EH (cell line): ENCODE results near the gene KIRREL2.
"Not testable (repeated sequence)": the region's sequence is repeated elsewhere in the genome, so short reads cannot be mapped to it uniquely, and the experiment has no call there.

ENCODE experiments used
- DNase-seq: peaks from one replicate; pipeline ENCODE4 v3.0.0-alpha.2; 2015; ENCODE audit warnings: low read depth

KIRREL2 gene

DNA sequence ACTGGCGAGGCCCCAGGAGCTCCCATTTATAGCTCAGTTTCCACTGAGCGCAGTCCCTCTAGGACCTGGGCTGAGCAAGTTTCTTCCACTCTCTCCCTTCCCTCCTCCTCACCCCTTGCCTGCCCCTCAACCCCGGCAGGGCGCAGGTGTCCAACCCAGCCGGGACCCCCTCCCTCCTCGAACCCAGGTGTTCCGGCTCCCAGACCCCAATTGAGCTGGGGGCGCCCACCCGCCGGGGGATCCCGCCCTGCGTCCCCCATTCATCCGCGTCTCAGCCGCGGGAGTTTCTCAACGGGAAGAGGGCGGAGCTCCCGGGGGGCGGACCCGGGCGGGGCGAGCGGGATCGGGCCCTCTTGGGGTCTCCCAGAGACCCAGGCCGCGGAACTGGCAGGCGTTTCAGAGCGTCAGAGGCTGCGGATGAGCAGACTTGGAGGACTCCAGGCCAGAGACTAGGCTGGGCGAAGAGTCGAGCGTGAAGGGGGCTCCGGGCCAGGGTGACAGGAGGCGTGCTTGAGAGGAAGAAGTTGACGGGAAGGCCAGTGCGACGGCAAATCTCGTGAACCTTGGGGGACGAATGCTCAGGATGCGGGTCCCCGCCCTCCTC lies at the start of gene KIRREL2:
KIRREL2 (plus strand) TSS at position 366 of the 604 bp plus-strand sequence; CDS start at position 575, 209 bp downstream.
- no peak for DNase-seq

DNA sequence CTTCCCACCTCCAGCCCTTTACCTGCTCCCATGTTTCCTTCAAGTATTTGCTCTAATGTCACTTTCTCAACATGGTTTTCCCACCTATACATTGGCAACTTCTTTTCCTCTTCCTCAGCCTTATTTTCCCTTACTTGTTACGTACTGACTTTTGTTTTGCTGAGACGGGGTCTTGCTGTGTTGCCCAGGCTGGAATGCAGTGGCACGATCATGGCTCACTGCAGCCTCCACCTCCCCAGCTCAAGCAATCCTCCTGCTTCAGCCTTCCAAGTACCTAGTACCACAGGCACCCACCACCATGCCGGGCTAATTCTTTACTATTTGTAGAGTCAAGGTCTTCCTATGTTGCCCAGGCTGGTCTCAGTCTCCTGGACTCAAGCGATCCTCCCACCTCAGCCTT lies 49.1 kb upstream of the KIRREL2 start:
- no peak for DNase-seq

GRCh38 chr19:35811317-35812219 lies 45.1 kb upstream of the KIRREL2 start:
- DNase-seq: no peak

- no peak for DNase-seq
Observed at GRCh38 chr19:35812220-35813042, 44.3 kb upstream of the KIRREL2 start, which contains the start of gene PRODH2. Gene PRODH2 (minus strand): TSS chr19:35812845. CDS start chr19:35812805, 40 bp downstream.

GRCh38 chr19:35813043-35813890 lies 43.4 kb upstream of the KIRREL2 start:
- DNase-seq: no peak

GRCh38 chr19:35816262-35816661 lies 40.4 kb upstream of the KIRREL2 start:
- DNase-seq: no peak

DNA sequence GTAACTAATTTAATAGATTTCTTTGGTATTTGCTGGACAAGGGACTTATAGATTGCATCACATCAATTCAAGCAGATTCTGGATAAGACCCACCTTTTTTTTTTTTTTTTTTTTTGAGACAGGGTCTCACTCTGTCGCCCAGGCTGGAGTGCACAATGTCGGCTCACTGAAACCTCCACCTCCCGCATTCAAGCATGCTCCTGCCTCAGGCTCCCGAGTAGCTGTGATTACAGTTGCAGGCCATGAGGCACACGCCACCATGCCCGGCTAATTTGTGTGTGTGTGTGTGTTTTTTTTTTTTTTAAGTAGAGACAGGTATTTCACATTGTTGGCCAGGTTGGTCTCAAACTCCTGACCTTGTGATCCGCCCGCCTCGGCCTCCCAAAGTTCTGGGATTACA lies 39.9 kb upstream of the KIRREL2 start:
- DNase-seq: no peak

- DNase-seq: no peak
Observed at GRCh38 chr19:35818445-35818844, 38.3 kb upstream of the KIRREL2 start.

- DNase-seq: no peak
Observed at GRCh38 chr19:35822579-35822978, 34.1 kb upstream of the KIRREL2 start.

DNA sequence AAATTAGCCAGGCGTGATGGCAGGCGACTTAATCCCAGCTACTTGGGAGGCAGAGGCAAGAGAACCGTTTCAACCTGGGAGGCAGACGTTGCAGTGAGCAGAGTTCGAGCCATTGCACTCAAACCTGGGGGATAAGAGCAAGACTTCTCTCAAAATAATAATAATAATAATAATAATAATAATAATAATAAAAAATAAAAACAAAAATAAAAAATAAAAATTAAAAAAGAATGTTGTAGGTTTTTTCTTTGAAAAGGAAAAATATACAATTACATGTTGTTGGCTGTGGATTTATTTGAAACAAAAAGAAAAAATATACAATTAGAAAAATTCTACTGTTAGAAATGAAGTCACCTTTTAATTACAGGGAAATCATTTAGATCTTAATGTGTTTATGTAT lies 32.6 kb upstream of the KIRREL2 start:
- no peak for DNase-seq

GRCh38 chr19:35828692-35829301 lies 27.9 kb upstream of the KIRREL2 start:
- DNase-seq: peak; percentile 73

DNA sequence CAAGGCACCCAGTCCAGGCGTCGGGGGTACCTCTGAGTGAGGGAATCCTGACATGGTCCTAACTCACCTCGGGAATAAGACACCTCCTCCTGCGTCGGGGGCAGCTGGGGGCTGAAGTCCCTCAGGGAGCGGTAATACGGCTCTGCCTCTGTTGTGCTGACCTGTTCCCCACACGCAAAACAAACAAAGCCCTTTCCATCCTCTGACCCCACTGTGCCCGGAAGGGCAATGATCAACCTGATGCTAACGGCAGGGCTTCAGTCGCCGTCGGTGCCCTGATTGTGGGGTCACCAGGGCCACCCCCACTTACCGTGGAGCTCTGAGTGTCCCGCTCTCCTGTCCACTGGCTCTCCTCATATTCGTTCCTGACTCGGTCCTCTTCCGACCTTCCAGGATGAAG lies 25.7 kb upstream of the KIRREL2 start:
- DNase-seq: no peak

DNA sequence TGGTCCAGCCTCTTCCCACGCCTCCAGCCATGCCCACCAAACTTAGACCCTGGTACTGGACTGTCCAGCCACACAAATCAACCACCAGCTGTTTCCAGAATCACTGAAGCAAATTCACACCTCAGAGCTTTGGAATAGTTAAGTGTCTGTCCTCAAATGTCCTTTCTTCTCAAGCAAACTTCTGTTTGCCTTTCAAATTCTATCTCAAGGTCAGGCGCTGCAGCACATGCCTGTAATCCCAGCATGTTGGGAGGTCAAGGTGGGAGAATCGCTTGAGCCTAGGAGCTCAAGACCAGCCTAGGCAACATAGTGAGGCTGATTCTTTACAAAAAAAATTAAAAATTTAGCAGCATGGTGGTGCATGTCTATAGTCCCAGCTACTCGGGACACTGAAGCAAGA lies 24.7 kb upstream of the KIRREL2 start:
- no peak for DNase-seq

DNA sequence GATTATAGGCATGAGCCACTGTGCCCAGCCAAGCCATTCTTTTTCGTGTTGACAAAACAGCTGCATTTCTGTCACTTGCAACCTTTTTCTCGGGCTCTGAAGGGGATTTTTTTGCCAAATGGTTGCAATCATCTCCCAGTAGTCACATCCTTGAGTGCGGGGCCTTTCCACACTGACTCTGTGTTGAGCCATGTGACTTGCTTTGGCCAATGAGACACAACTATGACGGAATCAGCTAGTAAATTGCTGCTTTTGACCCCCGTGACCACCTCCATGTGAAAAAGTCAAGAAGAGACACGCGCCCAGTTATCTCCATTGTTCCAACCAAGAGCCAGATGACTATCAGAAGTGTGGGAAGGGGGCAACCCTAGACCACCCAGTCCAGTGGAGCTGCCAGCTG lies 22.7 kb upstream of the KIRREL2 start:
- DNase-seq: no peak

- DNase-seq: not testable (repeated sequence)
Observed at GRCh38 chr19:35836096-35836495, 20.6 kb upstream of the KIRREL2 start.

DNA sequence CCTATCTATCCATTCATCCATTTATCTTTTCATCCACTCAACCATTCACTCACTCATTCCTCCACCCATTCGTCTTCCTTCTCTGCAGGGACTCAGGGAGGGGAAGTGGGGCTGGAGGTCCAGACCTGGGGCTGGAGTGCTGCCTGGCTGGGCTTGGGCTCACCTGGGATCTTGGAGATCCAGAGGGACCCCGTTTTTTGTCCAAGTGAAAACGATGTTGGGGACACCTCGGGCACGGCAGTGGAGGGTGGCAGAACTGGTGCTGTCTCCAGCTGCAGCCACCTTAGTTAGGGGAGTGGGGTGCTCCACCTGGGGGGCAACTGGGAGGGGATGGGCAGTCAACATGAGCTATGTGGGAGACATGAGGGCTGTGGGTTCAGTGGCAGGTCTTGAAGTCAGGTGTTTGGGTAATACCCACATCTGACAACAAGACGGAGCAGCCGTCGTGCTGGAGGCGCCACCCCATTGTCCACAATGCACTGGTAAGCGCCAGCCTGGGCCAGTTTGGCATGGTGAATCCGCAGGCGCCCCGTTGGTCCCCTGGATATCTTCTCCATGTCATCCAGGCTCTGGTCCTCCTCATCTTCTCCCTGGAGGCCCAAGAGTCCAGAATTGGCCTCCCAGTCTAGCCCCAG lies 14.6 kb upstream of the KIRREL2 start:
- DNase-seq: no peak

GRCh38 chr19:35842666-35843272 lies 13.9 kb upstream of the KIRREL2 start:
- no peak for DNase-seq

DNA sequence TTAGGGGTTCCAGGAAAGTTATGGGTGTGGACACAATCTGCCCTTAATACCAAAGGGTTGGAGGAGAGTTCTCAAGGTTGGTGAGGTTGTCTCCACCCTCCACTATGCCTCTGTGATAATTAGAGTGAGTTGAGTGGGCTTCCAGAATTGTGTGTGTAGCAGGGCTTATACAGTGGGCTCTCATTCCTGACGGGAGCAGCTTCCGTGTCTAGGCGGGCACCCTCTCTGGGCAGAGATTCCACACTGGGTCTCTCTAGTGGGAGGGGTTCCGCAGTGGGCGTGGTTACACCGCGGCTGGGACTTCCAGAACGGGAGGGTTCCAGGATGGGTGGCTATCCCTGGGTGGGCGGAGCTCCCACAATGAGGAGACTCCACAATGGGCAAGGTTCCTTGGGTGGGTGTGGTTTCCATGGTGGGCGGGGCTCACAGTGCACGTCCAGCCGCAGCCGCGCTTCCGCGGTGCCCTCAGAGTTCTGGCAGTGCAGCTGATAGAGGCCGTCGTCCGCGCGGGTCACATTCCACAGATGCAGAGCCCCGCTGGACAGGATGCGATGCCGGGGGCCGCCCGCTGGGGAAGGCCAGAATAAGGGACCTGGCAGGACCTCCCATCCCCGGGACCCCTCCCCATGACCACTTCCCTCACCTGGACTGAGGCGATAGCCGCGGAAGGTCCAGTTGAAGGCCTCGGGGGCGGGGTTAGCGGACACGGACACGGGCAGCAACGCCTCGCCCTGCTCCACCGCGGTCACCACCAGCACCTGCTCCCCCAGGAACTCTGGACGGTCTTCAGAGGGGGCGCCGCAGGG lies 12.8 kb upstream of the KIRREL2 start:
- peak; percentile 32 for DNase-seq

- DNase-seq: no peak
Observed at GRCh38 chr19:35844482-35845214, 12.1 kb upstream of the KIRREL2 start.
